SK-N-SH treated with all-trans-retinoic acid at 6 μM for 48 hours (cell line): ENCODE results near the gene BOD1L1.

Experiments used
- ATAC-seq: fragments of 200-7000 bp; cut with Tn5 transposase; 3 replicates; pipeline ENCODE4 v1.9.1; 2020; ENCODE audit warnings: mild to moderate bottlenecking, moderate library complexity
- ARNTL ChIP-seq: fragments of 450-650 bp; formaldehyde crosslinking; IDR thresholded peaks from 2 replicates; pipeline ENCODE4 v1.5.0; 2020; ENCODE audit warnings: low read depth, mild to moderate bottlenecking, moderate library complexity, borderline replicate concordance
- CREB5 ChIP-seq: fragments of 250-450 bp; sonication (Bioruptor Pico); IDR thresholded peaks from 2 replicates; pipeline ENCODE4 v1.5.1; 2020; ENCODE audit warnings: low read depth, mild to moderate bottlenecking, moderate library complexity
- CSDC2 ChIP-seq: fragments of 250-450 bp; sonication (Bioruptor Pico); IDR thresholded peaks from 2 replicates; pipeline ENCODE4 v1.5.0; 2020; ENCODE audit warnings: mild to moderate bottlenecking, moderate library complexity
- ESRRG ChIP-seq: fragments of 250-450 bp; sonication (Bioruptor Pico); IDR thresholded peaks from 2 replicates; pipeline ENCODE4 v1.6.1; 2021; ENCODE audit warnings: mild to moderate bottlenecking
- GLIS3 ChIP-seq: fragments of 250-450 bp; sonication (Bioruptor Pico); IDR thresholded peaks from 2 replicates; pipeline ENCODE4 v1.5.0; 2020; ENCODE audit warnings: mild to moderate bottlenecking, moderate library complexity
- ISL1 ChIP-seq: fragments of 250-450 bp; sonication (Bioruptor Pico); IDR thresholded peaks from 2 replicates; pipeline ENCODE4 v2.1.2; 2022; ENCODE audit warnings: mild to moderate bottlenecking, moderate library complexity
- PATZ1 ChIP-seq: fragments of 250-450 bp; sonication (Bioruptor Pico); IDR thresholded peaks from 2 replicates; pipeline ENCODE4 v1.8.0; 2020; ENCODE audit warnings: mild to moderate bottlenecking, moderate library complexity, borderline replicate concordance
- RARB ChIP-seq: fragments of 250-450 bp; sonication (Bioruptor Pico); IDR thresholded peaks from 2 replicates; pipeline ENCODE4 v1.8.0; 2021; ENCODE audit warnings: mild to moderate bottlenecking, moderate library complexity
- SNAI2 ChIP-seq: fragments of 250-450 bp; sonication (Bioruptor Pico); IDR thresholded peaks from 2 replicates; pipeline ENCODE4 v1.5.0; 2020; ENCODE audit warnings: mild to moderate bottlenecking, moderate library complexity
- TCF4 ChIP-seq: fragments of 250-450 bp; sonication (Bioruptor Pico); IDR thresholded peaks from 2 replicates; pipeline ENCODE4 v1.8.0; 2021; ENCODE audit warnings: mild to moderate bottlenecking, moderate library complexity, borderline replicate concordance
- TSHZ2 ChIP-seq: fragments of 250-450 bp; sonication (Bioruptor Pico); IDR thresholded peaks from 2 replicates; pipeline ENCODE4 v1.5.0; 2020; ENCODE audit warnings: mild to moderate bottlenecking, moderate library complexity
- ZC3H10 ChIP-seq: fragments of 250-450 bp; sonication (Bioruptor Pico); IDR thresholded peaks from 2 replicates; pipeline ENCODE4 v1.5.1; 2021; ENCODE audit warnings: mild to moderate bottlenecking, moderate library complexity
- ZFP3 ChIP-seq: fragments of 250-450 bp; sonication (Bioruptor Pico); IDR thresholded peaks from 2 replicates; pipeline ENCODE4 v1.5.0; 2020; ENCODE audit warnings: mild to moderate bottlenecking, moderate library complexity
- ZFP30 ChIP-seq: fragments of 450-650 bp; formaldehyde crosslinking; IDR thresholded peaks from 2 replicates; pipeline ENCODE4 v1.5.0; 2022; ENCODE audit warnings: mild to moderate bottlenecking, moderate library complexity
- ZNF565 ChIP-seq: fragments of 450-650 bp; formaldehyde crosslinking; conservative IDR thresholded peaks from 2 replicates; pipeline ENCODE4 v1.5.0; 2020; ENCODE audit warnings: low read depth, mild to moderate bottlenecking, moderate library complexity
- ZNF70 ChIP-seq: fragments of 450-650 bp; formaldehyde crosslinking; IDR thresholded peaks from 2 replicates; pipeline ENCODE4 v1.5.0; 2020; ENCODE audit warnings: mild to moderate bottlenecking, moderate library complexity
- ZNF8 ChIP-seq: fragments of 450-650 bp; formaldehyde crosslinking; IDR thresholded peaks from 2 replicates; pipeline ENCODE4 v1.5.0; 2020; ENCODE audit warnings: mild to moderate bottlenecking, moderate library complexity
- TF ChIP-seq, protein P1 (sequence below): fragments of 250-450 bp; sonication (Bioruptor Pico); IDR thresholded peaks from 2 replicates; pipeline ENCODE4 v1.8.0; 2021; ENCODE audit warnings: low read depth, mild to moderate bottlenecking, moderate library complexity, borderline replicate concordance

The BOD1L1 gene

DNA sequence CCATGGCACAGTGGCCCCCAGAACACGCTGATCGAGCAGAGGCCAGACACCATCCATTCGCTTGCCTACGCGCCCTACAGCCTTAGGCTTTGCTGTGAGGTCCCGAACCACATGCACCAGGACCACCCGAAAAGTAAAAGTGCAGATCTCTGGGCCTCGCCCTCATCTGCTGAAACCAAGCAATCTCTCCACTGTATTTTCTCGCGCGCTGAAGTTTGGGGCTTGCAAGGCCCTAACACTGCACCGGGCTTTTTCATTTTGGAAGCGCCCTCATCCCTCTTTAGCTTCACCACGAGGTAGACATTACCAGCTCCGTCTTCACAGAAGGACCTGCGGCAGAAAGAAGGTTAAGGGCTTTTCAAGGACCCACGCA lies 104.4 kb downstream of the BOD1L1 start:
- TF ChIP-seq ZFP3 (CRISPR knock-in tag) (no peak), ARNTL (no peak), ESRRG (CRISPR knock-in tag) (no peak), PATZ1 (CRISPR knock-in tag) (no peak), CREB5 (no peak), ISL1 (no peak)
- TF ChIP-seq, protein P1, sequence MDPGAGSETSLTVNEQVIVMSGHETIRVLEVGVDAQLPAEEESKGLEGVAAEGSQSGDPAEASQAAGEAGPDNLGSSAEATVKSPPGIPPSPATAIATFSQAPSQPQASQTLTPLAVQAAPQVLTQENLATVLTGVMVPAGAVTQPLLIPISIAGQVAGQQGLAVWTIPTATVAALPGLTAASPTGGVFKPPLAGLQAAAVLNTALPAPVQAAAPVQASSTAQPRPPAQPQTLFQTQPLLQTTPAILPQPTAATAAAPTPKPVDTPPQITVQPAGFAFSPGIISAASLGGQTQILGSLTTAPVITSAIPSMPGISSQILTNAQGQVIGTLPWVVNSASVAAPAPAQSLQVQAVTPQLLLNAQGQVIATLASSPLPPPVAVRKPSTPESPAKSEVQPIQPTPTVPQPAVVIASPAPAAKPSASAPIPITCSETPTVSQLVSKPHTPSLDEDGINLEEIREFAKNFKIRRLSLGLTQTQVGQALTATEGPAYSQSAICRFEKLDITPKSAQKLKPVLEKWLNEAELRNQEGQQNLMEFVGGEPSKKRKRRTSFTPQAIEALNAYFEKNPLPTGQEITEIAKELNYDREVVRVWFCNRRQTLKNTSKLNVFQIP, result no peak
- TF ChIP-seq, all 23 proteins: peak for 0
- ATAC-seq, result no peak

DNA sequence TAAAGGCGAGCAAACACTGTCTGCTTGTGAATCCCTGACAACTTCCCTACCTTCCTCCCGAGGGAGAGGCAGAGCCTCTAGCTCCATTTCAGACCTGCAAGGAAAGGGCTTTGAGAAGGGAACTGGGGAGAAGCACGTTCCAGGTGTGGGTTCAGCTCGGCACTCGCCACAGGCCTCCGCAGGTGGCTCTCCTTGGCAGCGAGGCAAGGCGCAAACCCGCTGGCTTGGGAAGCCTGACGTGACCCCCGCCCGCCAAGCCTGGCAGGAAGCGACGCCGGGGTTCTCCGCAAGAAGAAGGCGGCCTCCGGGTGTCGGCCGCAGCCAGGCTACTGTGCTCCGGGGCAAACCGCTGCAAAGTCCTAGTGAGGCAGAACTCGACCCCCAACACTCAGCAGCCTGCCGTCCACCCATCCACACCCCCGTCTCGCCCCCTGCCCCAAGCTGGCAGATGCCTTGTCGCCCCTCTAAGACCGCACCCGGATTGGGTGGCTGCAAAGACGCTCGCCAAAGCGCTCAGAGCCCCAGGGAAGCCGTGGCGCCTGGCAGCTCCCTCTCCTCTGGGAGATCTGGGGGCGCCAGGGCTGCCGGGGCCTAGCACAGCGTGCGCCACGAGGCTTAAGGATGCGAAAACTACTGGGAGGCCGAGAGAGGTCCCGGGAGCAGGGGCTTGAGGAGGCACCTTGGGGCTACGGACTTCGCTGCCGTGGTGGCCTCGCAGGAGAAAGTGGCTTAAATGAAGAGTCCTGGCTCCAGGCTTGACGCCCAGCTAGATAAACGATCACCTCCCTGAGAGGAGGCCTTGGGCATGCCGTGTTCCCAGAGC lies 105.0 kb downstream of the BOD1L1 start:
- ATAC-seq, result peak; percentile 31; the same call in 2 of the 3 replicates

More for the DNA sequence above, 105.0 kb downstream of the BOD1L1 start:
- TF ChIP-seq ZFP3 (CRISPR knock-in tag), result no peak
- no peak for TF ChIP-seq TSHZ2 (CRISPR knock-in tag)
- TF ChIP-seq, protein P1, result no peak
- no peak for TF ChIP-seq RARB (CRISPR knock-in tag)
- no peak for TF ChIP-seq ZNF565 (CRISPR knock-in tag)
- TF ChIP-seq TCF4 (CRISPR knock-in tag), result no peak
- no peak for TF ChIP-seq ARNTL
- TF ChIP-seq GLIS3 (CRISPR knock-in tag), result no peak
- no peak for TF ChIP-seq ZC3H10 (CRISPR knock-in tag)
- no peak for TF ChIP-seq ZNF8 (CRISPR knock-in tag)
- no peak for TF ChIP-seq ZFP30 (CRISPR knock-in tag)
- no peak for TF ChIP-seq ISL1
- TF ChIP-seq SNAI2 (CRISPR knock-in tag), result no peak
- TF ChIP-seq CSDC2, result no peak
- no peak for TF ChIP-seq CREB5
- TF ChIP-seq ZNF70 (CRISPR knock-in tag), result no peak
